Measurements from ENCODE around the gene GLA.

GLA gene

GRCh38 chrX:101348452-101349192, 59.1 kb downstream of the GLA start, which contains the start of gene TIMM8A:
TSS of gene TIMM8A (minus strand) at chrX:101348742. CDS start at chrX:101348664, 78 bp downstream.
- peak; percentile 93 for DNase-seq

GRCh38 chrX:101347859-101348451, 59.8 kb downstream of the GLA start:
- DNase-seq, result no peak
